Neural progenitor cell (in vitro differentiated cells): ENCODE results near the gene HMSD. TPM values are rescaled to one million over a fixed set of nuclear protein-coding genes. Genes with fewer than 3 reads are reported as not detected.
A peak's percentile ranks its signal among the peaks of the same experiment; 100 is the strongest.

ENCODE experiments used
- DNase-seq: peaks from one replicate; pipeline ENCODE4 v3.0.0-alpha.2; 2016; ENCODE audit warnings: low spot score
- H2AFZ ChIP-seq: fragments of 200-600 bp; sonication (generic); replicated peaks from 2 replicates; pipeline ENCODE4 v1.6.1; 2016; ENCODE audit warnings: antibody characterized with exemption
- H3F3A ChIP-seq: fragments of 200-600 bp; sonication (generic); 2 replicates; pipeline ENCODE4 v1.6.1; 2016; ENCODE audit warnings: antibody characterized with exemption, low read depth
- H3K27ac ChIP-seq: fragments of 200-600 bp; sonication (generic); 2 replicates; pipeline ENCODE4 v1.5.1; 2016; ENCODE audit warnings: mild to moderate bottlenecking
- H3K27me3 ChIP-seq: fragments of 200-600 bp; sonication (generic); 2 replicates; pipeline ENCODE4 v1.6.1; 2016; ENCODE audit warnings: mild to moderate bottlenecking, moderate library complexity
- H3K36me3 ChIP-seq: fragments of 200-600 bp; sonication (generic); 2 replicates; pipeline ENCODE4 v1.5.1; 2016
- H3K4me1 ChIP-seq: fragments of 200-600 bp; sonication (generic); 2 replicates; pipeline ENCODE4 v1.6.1; 2016; ENCODE audit warnings: mixed run types
- H3K4me2 ChIP-seq: fragments of 200-600 bp; sonication (generic); 2 replicates; pipeline ENCODE4 v1.6.1; 2016
- H3K4me3 ChIP-seq: fragments of 200-600 bp; sonication (generic); 2 replicates; pipeline ENCODE4 v1.5.1; 2016
- H3K79me2 ChIP-seq: fragments of 200-600 bp; sonication (generic); 2 replicates; pipeline ENCODE4 v1.6.1; 2016; ENCODE audit warnings: low read depth
- H3K9ac ChIP-seq: fragments of 200-600 bp; sonication (generic); 2 replicates; pipeline ENCODE4 v1.6.1; 2016
- H3K9me3 ChIP-seq: fragments of 200-600 bp; sonication (generic); 2 replicates; pipeline ENCODE4 v1.5.1; 2016; ENCODE audit warnings: low read depth
- H4K20me1 ChIP-seq: fragments of 200-600 bp; sonication (generic); 2 replicates; pipeline ENCODE4 v1.6.1; 2016; ENCODE audit warnings: low read depth
- H3K27ac Mint-ChIP-seq: 3 replicates; pipeline ENCODE4 v1.8.0; 2021; ENCODE audit warnings: mixed read lengths
- H3K27me3 Mint-ChIP-seq: 2 replicates; pipeline ENCODE4 v1.8.0; 2022; ENCODE audit warnings: low read depth, mild to moderate bottlenecking, inconsistent platforms, moderate library complexity, mixed read lengths; ENCODE audit not compliant: insufficient read depth
- H3K36me3 Mint-ChIP-seq: 3 replicates; pipeline ENCODE4 v1.8.0; 2021; ENCODE audit warnings: mixed read lengths
- H3K4me1 Mint-ChIP-seq: 3 replicates; pipeline ENCODE4 v1.8.0; 2021; ENCODE audit warnings: mixed read lengths
- H3K4me3 Mint-ChIP-seq: 3 replicates; pipeline ENCODE4 v1.8.0; 2021; ENCODE audit warnings: mild to moderate bottlenecking, moderate library complexity, mixed read lengths
- H3K9me3 Mint-ChIP-seq: 3 replicates; pipeline ENCODE4 v1.8.0; 2020; ENCODE audit warnings: mixed read lengths
- EZH2 ChIP-seq: fragments of 200-600 bp; sonication (generic); IDR thresholded peaks from 2 replicates; pipeline ENCODE4 v1.6.1; 2017; ENCODE audit warnings: antibody characterized with exemption, mild to moderate bottlenecking, moderate library complexity
- EZH2phosphoT487 ChIP-seq: fragments of 200-600 bp; sonication (generic); IDR thresholded peaks from 2 replicates; pipeline ENCODE4 v1.6.1; 2017; ENCODE audit warnings: antibody characterized with exemption
- total RNA-seq: library from RNA; depleted of rRNA; stranded (reverse); fragments of >200 nt; gene quantifications from 2 replicates; pipeline ENCODE4 v1.2.3, GENCODE V29; 2015; ENCODE audit warnings: low replicate concordance
- TF ChIP-seq, protein P1 (sequence below): fragments of 200-600 bp; sonication (generic); IDR thresholded peaks from 2 replicates; pipeline ENCODE4 v1.5.1; 2017; ENCODE audit warnings: antibody characterized with exemption, mild to moderate bottlenecking

Gene HMSD, protein sequence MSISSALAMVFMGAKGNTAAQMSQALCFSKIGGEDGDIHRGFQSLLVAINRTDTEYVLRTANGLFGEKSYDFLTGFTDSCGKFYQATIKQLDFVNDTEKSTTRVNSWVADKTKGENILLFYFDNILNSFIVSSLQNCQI
- total RNA-seq: 0.19 and 0.88 TPM in 2 replicates

DNA sequence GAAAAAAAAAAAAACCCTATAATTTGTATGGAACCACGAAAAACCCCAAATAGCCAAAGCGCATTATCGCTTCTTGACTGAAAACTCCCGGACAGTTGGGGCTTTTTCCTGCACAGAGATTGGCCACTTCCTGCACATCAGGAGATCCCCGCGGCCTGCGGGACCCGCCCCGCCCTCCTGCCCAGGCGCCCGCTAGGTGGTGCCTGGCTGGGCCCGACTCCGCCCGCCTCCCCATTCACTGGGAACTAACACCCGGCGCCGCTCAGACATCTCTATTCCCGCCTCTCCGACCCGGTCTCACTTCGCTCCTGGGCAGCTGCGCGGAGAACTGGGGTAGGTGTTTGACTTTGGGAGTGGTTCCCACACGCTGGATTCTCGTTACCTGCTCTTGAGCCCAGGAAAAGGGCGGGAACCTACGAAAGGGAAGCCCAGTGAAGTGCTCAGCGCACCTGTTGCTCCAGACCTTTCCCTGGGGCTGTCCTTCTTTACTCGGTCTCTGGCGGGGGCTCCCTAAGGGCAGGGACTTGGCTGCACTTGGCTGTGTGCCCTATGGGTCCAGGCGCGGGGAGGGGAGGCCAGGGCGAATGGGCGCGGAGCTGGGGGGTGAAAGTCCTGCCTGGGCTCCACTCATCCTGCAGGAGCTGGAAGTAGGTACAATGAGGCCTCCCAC lies at the start of gene HMSD:
TSS of gene HMSD (plus strand) at position 234 of the 670 bp plus-strand sequence. CDS start 4,155 bp downstream, outside the sequence.
- peak within 1 kb of the TSS; percentile 93 for H2AFZ ChIP-seq
- peaks cover 10% of the 10 kb centered on the region for H3F3A ChIP-seq
- peaks cover 6% of the 10 kb centered on the region for H3K27me3 Mint-ChIP-seq

DNA sequence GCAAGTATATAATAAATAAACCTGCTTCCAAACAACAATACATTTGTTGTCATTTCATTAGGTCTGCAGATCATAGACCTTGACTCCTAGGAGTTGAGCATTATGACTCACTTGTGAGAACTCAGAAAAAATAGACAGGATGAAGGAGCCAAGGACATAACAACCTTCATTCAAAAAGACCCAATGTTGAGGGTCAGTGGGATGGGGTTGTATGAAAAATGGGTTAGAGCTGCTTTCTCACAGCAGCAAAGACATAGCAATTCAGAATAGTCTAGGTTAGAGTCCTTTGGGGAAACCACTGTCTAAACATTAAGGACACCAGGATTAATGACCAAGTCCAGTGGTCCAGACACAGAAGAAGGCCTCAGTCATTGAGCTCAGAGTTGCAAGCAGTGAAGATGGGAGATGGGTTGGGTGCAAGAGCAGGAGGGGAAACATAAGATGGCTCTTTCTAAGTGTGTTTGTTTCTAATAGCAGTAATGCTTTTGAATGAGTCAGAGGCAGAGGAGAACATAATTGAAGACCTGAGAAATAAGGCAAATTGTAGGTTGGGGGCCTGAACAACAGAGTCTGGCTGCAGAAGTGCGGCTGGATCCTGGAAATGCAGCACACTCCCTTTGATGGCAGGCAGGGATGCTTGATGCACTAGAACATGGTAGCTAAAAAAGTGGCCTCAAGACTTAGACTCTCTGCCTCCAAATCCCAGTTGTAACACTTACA lies 45.1 kb upstream of the HMSD start:
- no peaks in the 10 kb centered on the region for H3K27me3 ChIP-seq
- H3K4me3 ChIP-seq: no peak overlapping the region
- H3K4me1 ChIP-seq: no peaks in the 10 kb centered on the region
- no peak overlapping the region for H3K9ac ChIP-seq
- no peaks in the 10 kb centered on the region for H4K20me1 ChIP-seq
- TF ChIP-seq, protein P1, sequence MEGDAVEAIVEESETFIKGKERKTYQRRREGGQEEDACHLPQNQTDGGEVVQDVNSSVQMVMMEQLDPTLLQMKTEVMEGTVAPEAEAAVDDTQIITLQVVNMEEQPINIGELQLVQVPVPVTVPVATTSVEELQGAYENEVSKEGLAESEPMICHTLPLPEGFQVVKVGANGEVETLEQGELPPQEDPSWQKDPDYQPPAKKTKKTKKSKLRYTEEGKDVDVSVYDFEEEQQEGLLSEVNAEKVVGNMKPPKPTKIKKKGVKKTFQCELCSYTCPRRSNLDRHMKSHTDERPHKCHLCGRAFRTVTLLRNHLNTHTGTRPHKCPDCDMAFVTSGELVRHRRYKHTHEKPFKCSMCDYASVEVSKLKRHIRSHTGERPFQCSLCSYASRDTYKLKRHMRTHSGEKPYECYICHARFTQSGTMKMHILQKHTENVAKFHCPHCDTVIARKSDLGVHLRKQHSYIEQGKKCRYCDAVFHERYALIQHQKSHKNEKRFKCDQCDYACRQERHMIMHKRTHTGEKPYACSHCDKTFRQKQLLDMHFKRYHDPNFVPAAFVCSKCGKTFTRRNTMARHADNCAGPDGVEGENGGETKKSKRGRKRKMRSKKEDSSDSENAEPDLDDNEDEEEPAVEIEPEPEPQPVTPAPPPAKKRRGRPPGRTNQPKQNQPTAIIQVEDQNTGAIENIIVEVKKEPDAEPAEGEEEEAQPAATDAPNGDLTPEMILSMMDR: no peak
- TF ChIP-seq EZH2: no peak
- TF ChIP-seq EZH2phosphoT487: no peak
- no peak overlapping the region for H2AFZ ChIP-seq
- Mint-ChIP-seq H3K4me1 (no peaks in the 10 kb centered on the region), H3K4me3 (no peak overlapping the region), H3K36me3 (no peaks in the 10 kb centered on the region), H3K9me3 (no peaks in the 10 kb centered on the region), H3K27me3 (no peaks in the 10 kb centered on the region), H3K27ac (no peak overlapping the region)
- no peaks in the 10 kb centered on the region for H3K9me3 ChIP-seq
- no peak for DNase-seq
- H3F3A ChIP-seq: no peaks in the 10 kb centered on the region
- H3K27ac ChIP-seq: no peak overlapping the region
- no peaks in the 10 kb centered on the region for H3K79me2 ChIP-seq
- no peak overlapping the region for H3K4me2 ChIP-seq
- H3K36me3 ChIP-seq: no peaks in the 10 kb centered on the region

More for the DNA sequence above, at the start of gene HMSD:
- H3K27ac ChIP-seq: no peak within 1 kb of the TSS
- TF ChIP-seq EZH2 (peak; percentile 38), EZH2phosphoT487 (no peak)
- TF ChIP-seq, protein P1: peak; percentile 54
- peak within 1 kb of the TSS; percentile 77 for H3K4me2 ChIP-seq
- Mint-ChIP-seq H3K4me1 (peaks cover 5% of the 10 kb centered on the region), H3K9me3 (peaks cover 2% of the 10 kb centered on the region), H3K36me3 (no peaks in the 10 kb centered on the region), H3K27ac (no peak within 1 kb of the TSS), H3K4me3 (peak within 1 kb of the TSS; percentile 27)
- no peaks in the 10 kb centered on the region for H3K36me3 ChIP-seq
- H3K27me3 ChIP-seq: peaks cover 27% of the 10 kb centered on the region
- peak; percentile 84 for DNase-seq
- H3K4me3 ChIP-seq: peak within 1 kb of the TSS; percentile 39
- no peak within 1 kb of the TSS for H3K9ac ChIP-seq
- H3K79me2 ChIP-seq: no peaks in the 10 kb centered on the region
- no peaks in the 10 kb centered on the region for H4K20me1 ChIP-seq
- H3K4me1 ChIP-seq: peaks cover 7% of the 10 kb centered on the region
- H3K9me3 ChIP-seq: no peaks in the 10 kb centered on the region

DNA sequence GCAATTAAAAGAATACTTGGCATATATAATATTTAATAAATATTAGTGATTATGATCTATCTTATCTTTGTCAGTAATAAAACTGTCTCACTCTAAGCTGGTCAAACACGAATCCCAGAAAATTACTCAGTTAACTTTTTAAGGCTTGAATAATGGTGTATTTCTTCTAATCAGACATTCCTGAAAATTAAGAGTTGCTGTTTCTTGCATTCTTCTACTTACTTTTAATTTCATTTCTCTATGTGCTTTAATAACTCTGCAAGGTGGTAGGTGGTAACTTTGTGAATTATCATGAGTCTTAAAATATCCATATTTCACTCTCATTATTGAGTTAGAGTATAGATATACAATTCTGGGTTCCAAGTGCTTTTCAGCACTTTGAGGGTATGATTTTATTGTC lies 44.4 kb upstream of the HMSD start:
- no peaks in the 10 kb centered on the region for H3K36me3 Mint-ChIP-seq
- no peaks in the 10 kb centered on the region for H4K20me1 ChIP-seq
- H3F3A ChIP-seq: no peaks in the 10 kb centered on the region
- TF ChIP-seq EZH2: no peak
- TF ChIP-seq, protein P1: no peak
- TF ChIP-seq EZH2phosphoT487: no peak
- H3K27me3 Mint-ChIP-seq: no peaks in the 10 kb centered on the region
- no peak overlapping the region for H3K27ac Mint-ChIP-seq
- no peaks in the 10 kb centered on the region for H3K9me3 Mint-ChIP-seq
- no peak overlapping the region for H2AFZ ChIP-seq
- no peak overlapping the region for H3K9ac ChIP-seq
- no peaks in the 10 kb centered on the region for H3K27me3 ChIP-seq
- no peak overlapping the region for H3K27ac ChIP-seq
- no peak for DNase-seq
- H3K4me2 ChIP-seq: no peak overlapping the region
- H3K36me3 ChIP-seq: no peaks in the 10 kb centered on the region
- no peaks in the 10 kb centered on the region for H3K9me3 ChIP-seq
- H3K4me1 Mint-ChIP-seq: no peaks in the 10 kb centered on the region
- H3K4me1 ChIP-seq: no peaks in the 10 kb centered on the region
- no peak overlapping the region for H3K4me3 ChIP-seq
- H3K4me3 Mint-ChIP-seq: no peak overlapping the region
- H3K79me2 ChIP-seq: no peaks in the 10 kb centered on the region
